Stimulated activated naive CD4-positive, alpha-beta T cell treated with Interleukin-2 at 50 U/mL for 16 hours (primary cell): ENCODE data around the gene VWA5B1.

Experiments
- DNase-seq: peaks from one replicate; lab custom pipeline; 2025; lab: John Stamatoyannopoulos, UW

Gene VWA5B1

GRCh38 chr1:20390589-20391331 is 100.1 kb downstream of the VWA5B1 start:
- no peak for DNase-seq

- no peak for DNase-seq
Observed at GRCh38 chr1:20395255-20395654, 104.6 kb downstream of the VWA5B1 start.

- DNase-seq = no peak
Observed at GRCh38 chr1:20398744-20399143, 108.1 kb downstream of the VWA5B1 start.

GRCh38 chr1:20399196-20399595 is 108.5 kb downstream of the VWA5B1 start:
- no peak for DNase-seq

GRCh38 chr1:20399606-20400180 is 109.0 kb downstream of the VWA5B1 start:
- no peak for DNase-seq

GRCh38 chr1:20400341-20401177 is 109.9 kb downstream of the VWA5B1 start:
- no peak for DNase-seq

- no peak for DNase-seq
Observed at GRCh38 chr1:20401405-20402010, 110.8 kb downstream of the VWA5B1 start.

GRCh38 chr1:20402585-20403422 is 112.1 kb downstream of the VWA5B1 start:
- DNase-seq = no peak

GRCh38 chr1:20403423-20404145 is 112.9 kb downstream of the VWA5B1 start:
- no peak for DNase-seq

- no peak for DNase-seq
Observed at GRCh38 chr1:20404466-20404865, 113.8 kb downstream of the VWA5B1 start.
